ENCODE data around the gene NEK6. TPM values are rescaled to one million over a fixed set of nuclear protein-coding genes. Genes with fewer than 3 reads are reported as not detected.

Gene NEK6
- total and polyA plus RNA-seq, 2 experiments from 2014 or later = 33.5 to 44.7 TPM

- Histone ChIP-seq H3K9me2 (replicated peaks; ENCODE audit: insufficient read depth) (no peaks in the 10 kb centered on the region), H3K4me2 (no peak overlapping the region), H4K20me1 (ENCODE audit: insufficient read depth, poor library complexity, severe bottlenecking) (no peaks in the 10 kb centered on the region), H2AFZ (no peak overlapping the region), H3K9me3 (ENCODE audit: low read depth) (no peaks in the 10 kb centered on the region), H3K27me3 (no peaks in the 10 kb centered on the region), H3K4me1 (ENCODE audit: insufficient read depth) (no peaks in the 10 kb centered on the region), H3K27ac (peak overlapping the region; percentile 72), H3K79me2 (no peaks in the 10 kb centered on the region), H3K36me3 (replicated peaks; ENCODE audit: insufficient read depth, low read depth) (peaks cover 4% of the 10 kb centered on the region), H3K4me3 (no peak overlapping the region)
- TF ChIP-seq EZH2phosphoT487 (IDR thresholded peaks at IDR 0.05; ENCODE audit: low read depth, severe bottlenecking, unreplicated experiment) (no peak), CTCF (IDR thresholded peaks at IDR 0.05; ENCODE audit: poor library complexity) (no peak), EZH2 (IDR thresholded peaks at IDR 0.05; ENCODE audit: borderline replicate concordance) (no peak)
- DNase-seq (ENCODE audit: low spot score) = no peak
- WGBS (ENCODE audit: low lambda C conversion rate, missing lambda C conversion rate) = 95% methylated on average over 11 of the region's 11 CpGs
Measured at GRCh38 chr9:124342402-124342775, 84.6 kb downstream of the NEK6 start.

GRCh38 chr9:124342776-124343485, 85.2 kb downstream of the NEK6 start:
- H3K27me3 ChIP-seq = no peaks in the 10 kb centered on the region
- H3K27ac ChIP-seq = peak overlapping the region; percentile 72
- H4K20me1 ChIP-seq (ENCODE audit: insufficient read depth, poor library complexity, severe bottlenecking) = no peaks in the 10 kb centered on the region
- DNase-seq (ENCODE audit: low spot score) = peak; percentile 62
- no peak for TF ChIP-seq EZH2 (IDR thresholded peaks at IDR 0.05; ENCODE audit: borderline replicate concordance)
- TF ChIP-seq EZH2phosphoT487 (IDR thresholded peaks at IDR 0.05; ENCODE audit: low read depth, severe bottlenecking, unreplicated experiment) = no peak
- no peak for TF ChIP-seq CTCF (IDR thresholded peaks at IDR 0.05; ENCODE audit: poor library complexity)
- no peaks in the 10 kb centered on the region for H3K9me2 ChIP-seq (replicated peaks; ENCODE audit: insufficient read depth)
- peak overlapping the region; percentile 44 for H3K4me2 ChIP-seq
- no peaks in the 10 kb centered on the region for H3K36me3 ChIP-seq (replicated peaks; ENCODE audit: insufficient read depth, low read depth)
- H3K9me3 ChIP-seq (ENCODE audit: low read depth) = no peaks in the 10 kb centered on the region
- WGBS (ENCODE audit: low lambda C conversion rate, missing lambda C conversion rate) = 55% methylated on average over 16 of the region's 26 CpGs
- no peaks in the 10 kb centered on the region for H3K4me1 ChIP-seq (ENCODE audit: insufficient read depth)
- no peak overlapping the region for H2AFZ ChIP-seq
- H3K4me3 ChIP-seq = no peak overlapping the region
- H3K79me2 ChIP-seq = no peaks in the 10 kb centered on the region

GRCh38 chr9:124343533-124344290, 86.0 kb downstream of the NEK6 start:
- no peaks in the 10 kb centered on the region for H4K20me1 ChIP-seq (ENCODE audit: insufficient read depth, poor library complexity, severe bottlenecking)

More at GRCh38 chr9:124343533-124344290, 86.0 kb downstream of the NEK6 start:
- no peaks in the 10 kb centered on the region for H3K27me3 ChIP-seq
- H2AFZ ChIP-seq = no peak overlapping the region
- H3K27ac ChIP-seq = peak overlapping the region; percentile 19
- WGBS (ENCODE audit: low lambda C conversion rate, missing lambda C conversion rate) = 90% methylated on average over 23 of the region's 23 CpGs
- peak overlapping the region; percentile 44 for H3K4me2 ChIP-seq
- H3K79me2 ChIP-seq = no peaks in the 10 kb centered on the region
- no peaks in the 10 kb centered on the region for H3K9me2 ChIP-seq (replicated peaks; ENCODE audit: insufficient read depth)
- no peaks in the 10 kb centered on the region for H3K4me1 ChIP-seq (ENCODE audit: insufficient read depth)
- H3K9me3 ChIP-seq (ENCODE audit: low read depth) = no peaks in the 10 kb centered on the region
- H3K4me3 ChIP-seq = no peak overlapping the region
- H3K36me3 ChIP-seq (replicated peaks; ENCODE audit: insufficient read depth, low read depth) = no peaks in the 10 kb centered on the region
- DNase-seq (ENCODE audit: low spot score) = no peak
- TF ChIP-seq EZH2 (IDR thresholded peaks at IDR 0.05; ENCODE audit: borderline replicate concordance) = no peak
- TF ChIP-seq EZH2phosphoT487 (IDR thresholded peaks at IDR 0.05; ENCODE audit: low read depth, severe bottlenecking, unreplicated experiment) = no peak
- no peak for TF ChIP-seq CTCF (IDR thresholded peaks at IDR 0.05; ENCODE audit: poor library complexity)

Data from hepatocyte (in vitro differentiated cells).